ENCODE measurements around the gene CACNB1. TPM values are rescaled to one million over a fixed set of nuclear protein-coding genes. Genes with fewer than 3 reads are reported as not detected.

CACNB1 gene
- total RNA-seq, 1 experiment from 2014 or later, result 4.3 TPM

DNA sequence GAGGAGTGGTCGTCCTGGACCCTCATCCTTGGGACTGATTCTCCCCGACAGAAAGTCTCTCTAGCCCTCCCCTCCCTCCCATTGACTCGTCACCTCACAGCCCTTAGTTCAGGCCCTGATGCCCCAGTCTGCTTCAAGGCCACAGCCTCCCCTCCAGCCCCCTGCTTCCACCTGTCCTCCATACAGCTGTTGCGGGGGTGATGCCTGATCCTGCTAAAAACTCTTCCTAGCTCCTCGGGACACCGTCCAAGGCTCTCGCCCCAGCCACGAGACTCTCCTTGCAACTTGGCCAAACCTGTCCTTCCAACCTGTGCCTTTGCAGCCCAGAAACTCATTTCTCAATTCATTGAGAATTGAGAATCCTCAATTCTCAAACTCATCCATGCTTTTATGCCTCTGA, 21.4 kb upstream of the CACNB1 start:
- no peak for ATAC-seq
- ChIA-PET POLR2A (ENCODE audit: unreplicated experiment) (no interaction called here), CTCF (interaction anchor here (0.5 kb wide), 1 partner anchor 133 kb away, joined by 7 read pairs; no protein-coding TSS in a partner anchor)
- H4K20me1 ChIP-seq (ENCODE audit: low read length), result no peaks in the 10 kb centered on the region
- TF ChIP-seq EZH2 (IDR thresholded peaks at IDR 0.05; ENCODE audit: low read length, unreplicated experiment) (no peak), EZH2phosphoT487 (IDR thresholded peaks at IDR 0.05; ENCODE audit: borderline replicate concordance, low read length) (no peak)
- TF ChIP-seq, protein P1, sequence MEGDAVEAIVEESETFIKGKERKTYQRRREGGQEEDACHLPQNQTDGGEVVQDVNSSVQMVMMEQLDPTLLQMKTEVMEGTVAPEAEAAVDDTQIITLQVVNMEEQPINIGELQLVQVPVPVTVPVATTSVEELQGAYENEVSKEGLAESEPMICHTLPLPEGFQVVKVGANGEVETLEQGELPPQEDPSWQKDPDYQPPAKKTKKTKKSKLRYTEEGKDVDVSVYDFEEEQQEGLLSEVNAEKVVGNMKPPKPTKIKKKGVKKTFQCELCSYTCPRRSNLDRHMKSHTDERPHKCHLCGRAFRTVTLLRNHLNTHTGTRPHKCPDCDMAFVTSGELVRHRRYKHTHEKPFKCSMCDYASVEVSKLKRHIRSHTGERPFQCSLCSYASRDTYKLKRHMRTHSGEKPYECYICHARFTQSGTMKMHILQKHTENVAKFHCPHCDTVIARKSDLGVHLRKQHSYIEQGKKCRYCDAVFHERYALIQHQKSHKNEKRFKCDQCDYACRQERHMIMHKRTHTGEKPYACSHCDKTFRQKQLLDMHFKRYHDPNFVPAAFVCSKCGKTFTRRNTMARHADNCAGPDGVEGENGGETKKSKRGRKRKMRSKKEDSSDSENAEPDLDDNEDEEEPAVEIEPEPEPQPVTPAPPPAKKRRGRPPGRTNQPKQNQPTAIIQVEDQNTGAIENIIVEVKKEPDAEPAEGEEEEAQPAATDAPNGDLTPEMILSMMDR (conservative IDR thresholded peaks at IDR 0.05; ENCODE audit: low read depth, low read length), result no peak
- H3K9me2 ChIP-seq (replicated peaks; ENCODE audit: low read length), result no peaks in the 10 kb centered on the region
- no peaks in the 10 kb centered on the region for H3F3A ChIP-seq (ENCODE audit: low read length, unreplicated experiment)
- no peak overlapping the region for H3K9ac ChIP-seq (ENCODE audit: low read length)
- intact Hi-C loops (cut with micrococcal nuclease), result no loop called here
- H3K4me3 ChIP-seq (ENCODE audit: low read length), result no peak overlapping the region
- no peaks in the 10 kb centered on the region for H3K79me2 ChIP-seq (ENCODE audit: low read length)
- BruUV-seq (replicated peaks), result no TSS peak
- H3K27ac ChIP-seq (ENCODE audit: low read length), result no peak overlapping the region
- no peaks in the 10 kb centered on the region for H3K4me1 ChIP-seq (ENCODE audit: insufficient read depth, low read length)
- DNase-seq, result no peak
- H3K9me3 ChIP-seq (ENCODE audit: low read length), result no peaks in the 10 kb centered on the region
- no peaks in the 10 kb centered on the region for H3K36me3 ChIP-seq (ENCODE audit: low read depth, low read length)
- H3K4me2 ChIP-seq (ENCODE audit: low read length), result no peak overlapping the region
- no peaks in the 10 kb centered on the region for H3K27me3 ChIP-seq (ENCODE audit: low read length)
- no peak overlapping the region for H2AFZ ChIP-seq (ENCODE audit: low read length)

DNA sequence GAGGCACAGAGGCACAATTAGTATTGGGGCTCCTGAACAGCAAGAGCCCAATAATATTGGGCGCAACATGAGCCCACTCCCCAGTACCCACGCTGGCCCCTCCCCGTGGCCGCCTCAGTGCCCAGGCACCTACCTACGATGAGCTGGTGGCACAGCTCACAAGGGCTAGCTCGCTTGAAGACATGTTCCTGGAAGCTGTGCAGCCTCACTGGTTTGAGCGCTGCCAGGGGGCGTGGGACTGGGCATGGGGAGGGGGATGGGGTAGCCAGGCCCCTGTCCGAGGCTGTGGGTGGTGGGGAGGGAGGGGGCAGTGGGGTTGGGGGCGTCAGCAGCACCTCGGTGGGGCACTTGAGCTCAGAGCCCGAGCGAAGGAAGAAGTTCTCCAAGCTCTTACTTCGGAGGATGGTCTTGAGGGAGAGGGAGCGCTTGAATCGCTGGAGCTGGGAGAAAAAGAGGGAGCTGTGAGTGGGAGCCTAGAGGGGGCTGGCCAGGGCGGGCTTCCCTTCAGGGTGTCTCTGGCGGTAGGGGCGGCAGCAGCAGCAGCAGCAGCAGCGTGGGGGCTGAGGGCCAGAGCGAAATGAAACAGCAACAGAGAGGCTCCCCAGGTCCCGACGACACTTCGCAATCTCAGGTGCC, 20.4 kb upstream of the CACNB1 start:
- ChIA-PET CTCF (no interaction called here), POLR2A (ENCODE audit: unreplicated experiment) (no interaction called here)
- Histone ChIP-seq H3K79me2 (ENCODE audit: low read length) (no peaks in the 10 kb centered on the region), H3K9ac (ENCODE audit: low read length) (no peak overlapping the region), H3K4me1 (ENCODE audit: insufficient read depth, low read length) (no peaks in the 10 kb centered on the region), H2AFZ (ENCODE audit: low read length) (no peak overlapping the region), H3K4me3 (ENCODE audit: low read length) (no peak overlapping the region), H3K9me2 (replicated peaks; ENCODE audit: low read length) (no peaks in the 10 kb centered on the region), H3K27ac (ENCODE audit: low read length) (no peak overlapping the region), H3K36me3 (ENCODE audit: low read depth, low read length) (no peaks in the 10 kb centered on the region), H3K27me3 (ENCODE audit: low read length) (no peaks in the 10 kb centered on the region), H3K9me3 (ENCODE audit: low read length) (no peaks in the 10 kb centered on the region), H4K20me1 (ENCODE audit: low read length) (no peaks in the 10 kb centered on the region), H3K4me2 (ENCODE audit: low read length) (no peak overlapping the region), H3F3A (ENCODE audit: low read length, unreplicated experiment) (no peaks in the 10 kb centered on the region)
- no peak for DNase-seq
- TF ChIP-seq EZH2phosphoT487 (IDR thresholded peaks at IDR 0.05; ENCODE audit: borderline replicate concordance, low read length), result no peak
- no peak for TF ChIP-seq EZH2 (IDR thresholded peaks at IDR 0.05; ENCODE audit: low read length, unreplicated experiment)
- TF ChIP-seq, protein P1 (conservative IDR thresholded peaks at IDR 0.05; ENCODE audit: low read depth, low read length), result no peak
- BruUV-seq (replicated peaks), result no TSS peak
- intact Hi-C loops (cut with micrococcal nuclease), result no loop called here
- no peak for ATAC-seq

DNA sequence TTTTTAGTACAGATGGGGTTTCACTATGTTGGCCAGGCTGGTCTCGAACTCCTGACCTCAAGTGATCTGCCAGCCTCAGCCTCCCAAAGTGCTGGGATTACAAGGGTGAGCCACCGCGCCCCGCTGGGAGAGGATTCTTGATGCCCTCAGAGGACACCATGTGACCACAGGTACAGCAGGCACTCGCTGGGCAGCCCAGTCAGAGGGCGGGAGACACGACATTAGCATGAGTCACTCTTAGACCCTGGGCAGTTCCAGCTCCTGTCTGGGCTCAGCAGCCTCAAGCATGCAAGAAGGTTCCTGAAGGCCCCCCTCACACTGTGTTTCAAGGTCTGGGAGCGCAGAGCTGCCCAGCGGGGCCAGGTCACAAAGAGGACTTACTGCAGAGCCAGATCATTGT, 16.4 kb upstream of the CACNB1 start:
- Histone ChIP-seq H3F3A (ENCODE audit: low read length, unreplicated experiment) (no peaks in the 10 kb centered on the region), H3K9me3 (ENCODE audit: low read length) (no peaks in the 10 kb centered on the region), H3K9ac (ENCODE audit: low read length) (no peak overlapping the region), H3K9me2 (replicated peaks; ENCODE audit: low read length) (no peaks in the 10 kb centered on the region), H3K4me1 (ENCODE audit: insufficient read depth, low read length) (no peaks in the 10 kb centered on the region), H3K79me2 (ENCODE audit: low read length) (no peaks in the 10 kb centered on the region), H3K27me3 (ENCODE audit: low read length) (no peaks in the 10 kb centered on the region), H3K4me3 (ENCODE audit: low read length) (no peak overlapping the region), H3K4me2 (ENCODE audit: low read length) (no peak overlapping the region), H2AFZ (ENCODE audit: low read length) (no peak overlapping the region), H3K36me3 (ENCODE audit: low read depth, low read length) (no peaks in the 10 kb centered on the region), H4K20me1 (ENCODE audit: low read length) (no peaks in the 10 kb centered on the region), H3K27ac (ENCODE audit: low read length) (no peak overlapping the region)
- peak; percentile 76 for ATAC-seq
- intact Hi-C loops (cut with micrococcal nuclease), result no loop called here
- TF ChIP-seq, protein P1 (conservative IDR thresholded peaks at IDR 0.05; ENCODE audit: low read depth, low read length), result no peak
- no peak for TF ChIP-seq EZH2 (IDR thresholded peaks at IDR 0.05; ENCODE audit: low read length, unreplicated experiment)
- no peak for TF ChIP-seq EZH2phosphoT487 (IDR thresholded peaks at IDR 0.05; ENCODE audit: borderline replicate concordance, low read length)
- ChIA-PET CTCF (no interaction called here), POLR2A (ENCODE audit: unreplicated experiment) (no interaction called here)
- BruUV-seq (replicated peaks), result no TSS peak
- peak; percentile 59 for DNase-seq

Data from PC-3 (cell line).